ENCODE measurements around the gene PRDM16.

GRCh38 chr1:3261969-3262579, 193.1 kb downstream of the PRDM16 start:
- TF ChIP-seq CTCF (IDR thresholded peaks at IDR 0.05), result no peak
- no peak for TF ChIP-seq POLR2A (IDR thresholded peaks at IDR 0.05)
- TF ChIP-seq POLR2AphosphoS5 (IDR thresholded peaks at IDR 0.05), result no peak
